BJ (cell line): ENCODE measurements around the gene ST3GAL3. TPM values are rescaled to one million over a fixed set of nuclear protein-coding genes. Genes with fewer than 3 reads are reported as not detected.

Experiments
- CTCF ChIA-PET: fragments of 350-600 bp; formaldehyde crosslinking; extraction: SDS; loops from one replicate; lab custom pipeline; 2021; ENCODE audit warnings: antibody characterized with exemption, inconsistent platforms; lab: Yijun Ruan, JAX
- POLR2A ChIA-PET: fragments of 300-600 bp; sonication (Branson Sonifier 250); formaldehyde crosslinking; extraction: SDS; loops from one replicate; lab custom pipeline; 2021; ENCODE audit warnings: antibody characterized with exemption; lab: Charles Lee
- DNase-seq: peaks from one replicate; pipeline ENCODE4 v3.0.0-alpha.2; 2011; ENCODE audit warnings: low read depth
- H3K27me3 ChIP-seq: 2 replicates; pipeline ENCODE4 v1.6.0; 2011; ENCODE audit warnings: low read length; ENCODE audit not compliant: control insufficient read depth, insufficient read depth
- H3K36me3 ChIP-seq: 2 replicates; pipeline ENCODE4 v1.5.1; 2011; ENCODE audit warnings: low read length; ENCODE audit not compliant: control insufficient read depth, insufficient read depth
- H3K4me3 ChIP-seq: 2 replicates; pipeline ENCODE4 v1.5.1; 2011; ENCODE audit warnings: low read depth, mild to moderate bottlenecking, control low read depth, low read length
- CTCF ChIP-seq: IDR thresholded peaks from 2 replicates; pipeline ENCODE4 v1.5.1; 2011; ENCODE audit warnings: low read depth, mild to moderate bottlenecking, control low read depth, inconsistent platforms, low read length, moderate library complexity; ENCODE audit not compliant: insufficient read depth
- polyA plus RNA-seq: library from polyadenylated mRNA; depleted of rRNA; stranded (reverse); fragments of >200 nt; gene quantifications from 2 replicates; pipeline ENCODE4 v1.2.3, GENCODE V29; 2011

Gene ST3GAL3
- polyA plus RNA-seq, 1 experiment: 24.2 TPM

GRCh38 chr1:43731867-43732531 lies 24.7 kb downstream of the ST3GAL3 start:
- Histone ChIP-seq H3K4me3 (no peak overlapping the region), H3K36me3 (no peaks in the 10 kb centered on the region), H3K27me3 (no peaks in the 10 kb centered on the region)
- no peak for DNase-seq
- TF ChIP-seq CTCF: no peak
- POLR2A ChIA-PET: no interaction called here
- CTCF ChIA-PET: interaction anchor here (1.5 kb wide), 1 partner anchor 203 kb away, joined by 7 read pairs; no protein-coding TSS in a partner anchor

- ChIA-PET CTCF (interaction anchor here (1.1 to 2.2 kb wide), 3 partner anchors 23 to 198 kb away, joined by 3 to 8 read pairs (median 3); no protein-coding TSS in a partner anchor), POLR2A (interaction anchor here (0.6 kb wide), 1 partner anchor 57 kb away, joined by 3 read pairs; no protein-coding TSS in a partner anchor)
- Histone ChIP-seq H3K4me3 (no peak overlapping the region), H3K36me3 (peaks cover 2% of the 10 kb centered on the region), H3K27me3 (no peaks in the 10 kb centered on the region)
- no peak for DNase-seq
- no peak for TF ChIP-seq CTCF
These were observed 29.5 kb downstream of the ST3GAL3 start for GRCh38 chr1:43736819-43737218.

GRCh38 chr1:43742026-43742425 lies 34.7 kb downstream of the ST3GAL3 start:
- POLR2A ChIA-PET: no interaction called here
- peaks cover 2% of the 10 kb centered on the region for H3K36me3 ChIP-seq
- H3K4me3 ChIP-seq: no peak overlapping the region
- CTCF ChIA-PET: interaction anchor here (2.2 kb wide), 1 partner anchor 193 kb away, joined by 8 read pairs; no protein-coding TSS in a partner anchor
- DNase-seq: no peak
- H3K27me3 ChIP-seq: no peaks in the 10 kb centered on the region
- TF ChIP-seq CTCF: no peak

GRCh38 chr1:43743206-43743605 lies 35.9 kb downstream of the ST3GAL3 start:
- POLR2A ChIA-PET: no interaction called here
- H3K4me3 ChIP-seq: no peak overlapping the region
- CTCF ChIA-PET: no interaction called here
- no peak for DNase-seq
- peaks cover 2% of the 10 kb centered on the region for H3K36me3 ChIP-seq
- TF ChIP-seq CTCF: no peak
- H3K27me3 ChIP-seq: no peaks in the 10 kb centered on the region

- ChIA-PET CTCF (no interaction called here), POLR2A (no interaction called here)
- no peak for DNase-seq
- no peak for TF ChIP-seq CTCF
- Histone ChIP-seq H3K27me3 (no peaks in the 10 kb centered on the region), H3K4me3 (no peak overlapping the region), H3K36me3 (no peaks in the 10 kb centered on the region)
These were observed 40.4 kb downstream of the ST3GAL3 start for GRCh38 chr1:43747736-43748135.
